Adrenal gland (tissue), 5 donors: ENCODE data around the gene LRRK1.

ENCODE experiments used
- POLR2A ChIP-seq, 2 donors: fragments of 450-650 bp; IDR thresholded peaks; one replicate each; pipeline ENCODE4 v1.6.1; 2017; ENCODE audit warnings: antibody characterized with exemption in 2 of 2, mild to moderate bottlenecking in 2 of 2, moderate library complexity in 1 of 2
- TF ChIP-seq, protein P1 (sequence below), 6 experiments: fragments of 450-650 bp in 4 of 6; fragments of 200-600 bp in 2 of 6; sonication (generic) in 1 of 6; IDR thresholded peaks; 1 replicate in 5 of 6; 2 replicates in 1 of 6; pipeline versions ENCODE4 v1.5.1 to v1.8.0; 2016 to 2021; ENCODE audit warnings: antibody characterized with exemption in 6 of 6, mild to moderate bottlenecking in 2 of 6, moderate library complexity in 1 of 6
- donor health status: DM: no; HTN: no; CAD: no.

DNA sequence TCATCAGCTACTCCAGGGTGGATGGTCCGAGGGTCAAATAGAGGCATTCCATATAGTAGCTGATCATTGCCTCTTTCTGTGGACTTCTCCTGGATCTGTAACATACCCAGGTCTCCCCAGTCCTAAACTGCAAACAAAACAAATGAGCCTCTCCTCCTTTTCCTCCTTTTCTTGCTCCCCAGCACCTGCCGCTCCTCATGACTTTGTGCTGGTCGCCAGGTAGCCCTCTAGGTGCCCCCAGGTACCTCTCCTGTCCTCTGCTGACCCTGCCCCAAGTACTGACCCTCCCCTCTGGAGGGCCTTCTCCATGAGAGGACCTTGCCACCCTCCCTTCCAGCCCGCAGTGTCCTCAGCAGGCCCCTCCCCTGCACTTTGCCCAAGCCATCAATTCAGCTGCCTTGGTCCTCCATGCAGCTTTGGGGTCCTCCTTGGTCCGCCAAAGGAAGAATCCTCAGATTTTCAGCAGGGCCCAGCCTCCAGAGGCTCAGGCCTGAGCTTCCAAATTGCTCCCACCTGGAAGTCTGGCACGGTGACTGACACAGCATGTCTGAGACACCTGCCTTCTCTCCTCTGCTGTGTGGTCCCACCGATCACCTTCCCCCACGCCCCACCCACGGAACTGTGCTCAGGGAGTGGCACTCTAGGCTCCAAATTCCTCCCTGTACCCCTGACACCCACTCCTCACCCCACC, 111.0 kb downstream of the LRRK1 start:
- TF ChIP-seq, protein P1, sequence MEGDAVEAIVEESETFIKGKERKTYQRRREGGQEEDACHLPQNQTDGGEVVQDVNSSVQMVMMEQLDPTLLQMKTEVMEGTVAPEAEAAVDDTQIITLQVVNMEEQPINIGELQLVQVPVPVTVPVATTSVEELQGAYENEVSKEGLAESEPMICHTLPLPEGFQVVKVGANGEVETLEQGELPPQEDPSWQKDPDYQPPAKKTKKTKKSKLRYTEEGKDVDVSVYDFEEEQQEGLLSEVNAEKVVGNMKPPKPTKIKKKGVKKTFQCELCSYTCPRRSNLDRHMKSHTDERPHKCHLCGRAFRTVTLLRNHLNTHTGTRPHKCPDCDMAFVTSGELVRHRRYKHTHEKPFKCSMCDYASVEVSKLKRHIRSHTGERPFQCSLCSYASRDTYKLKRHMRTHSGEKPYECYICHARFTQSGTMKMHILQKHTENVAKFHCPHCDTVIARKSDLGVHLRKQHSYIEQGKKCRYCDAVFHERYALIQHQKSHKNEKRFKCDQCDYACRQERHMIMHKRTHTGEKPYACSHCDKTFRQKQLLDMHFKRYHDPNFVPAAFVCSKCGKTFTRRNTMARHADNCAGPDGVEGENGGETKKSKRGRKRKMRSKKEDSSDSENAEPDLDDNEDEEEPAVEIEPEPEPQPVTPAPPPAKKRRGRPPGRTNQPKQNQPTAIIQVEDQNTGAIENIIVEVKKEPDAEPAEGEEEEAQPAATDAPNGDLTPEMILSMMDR (IDR thresholded peaks at IDR 0.05) = no peak
- no peak for TF ChIP-seq POLR2A (IDR thresholded peaks at IDR 0.05)
